WERI-Rb-1 (cell line): ENCODE data around the gene COL5A1.
A peak's percentile ranks its signal among the peaks of the same experiment; 100 is the strongest.

Experiments
- DNase-seq: peaks from one replicate; pipeline ENCODE4 v3.0.0-alpha.2; 2020
- H3K27ac ChIP-seq: fragments of 250-450 bp; sonication (Bioruptor Pico); 2 replicates; pipeline ENCODE4 v1.5.1; 2020; ENCODE audit warnings: mild to moderate bottlenecking, moderate library complexity
- H3K27me3 ChIP-seq: fragments of 250-450 bp; sonication (Bioruptor Pico); 2 replicates; pipeline ENCODE4 v1.5.1; 2021; ENCODE audit warnings: mild to moderate bottlenecking, low read depth, moderate library complexity; ENCODE audit not compliant: insufficient read depth, severe bottlenecking
- H3K36me3 ChIP-seq: fragments of 250-450 bp; sonication (Bioruptor Pico); 2 replicates; pipeline ENCODE4 v1.5.1; 2020; ENCODE audit warnings: mild to moderate bottlenecking, moderate library complexity
- H3K4me3 ChIP-seq: 2 replicates; pipeline ENCODE4 v1.5.1; 2011; ENCODE audit warnings: low read depth, mild to moderate bottlenecking, control low read depth, low read length
- H3K9me3 ChIP-seq: fragments of 250-450 bp; sonication (Bioruptor Pico); 2 replicates; pipeline ENCODE4 v1.5.1; 2021; ENCODE audit warnings: mild to moderate bottlenecking, moderate library complexity; ENCODE audit not compliant: severe bottlenecking
- CTCF ChIP-seq: IDR thresholded peaks from 2 replicates; pipeline ENCODE4 v1.5.1; 2011; ENCODE audit warnings: low read depth, mild to moderate bottlenecking, control low read depth, inconsistent platforms, low read length

Gene COL5A1

GRCh38 chr9:134595014-134595413 is 46.6 kb upstream of the COL5A1 start:
- no peak for DNase-seq
- Histone ChIP-seq H3K4me3 (no peak overlapping the region), H3K27me3 (no peaks in the 10 kb centered on the region)

GRCh38 chr9:134597041-134597913 is 44.3 kb upstream of the COL5A1 start:
- Histone ChIP-seq H3K36me3 (no peaks in the 10 kb centered on the region), H3K27ac (no peak overlapping the region), H3K27me3 (no peaks in the 10 kb centered on the region), H3K9me3 (no peaks in the 10 kb centered on the region), H3K4me3 (no peak overlapping the region)
- no peak for TF ChIP-seq CTCF
- no peak for DNase-seq

More at GRCh38 chr9:134595014-134595413, 46.6 kb upstream of the COL5A1 start:
- Histone ChIP-seq H3K27ac (no peak overlapping the region), H3K9me3 (no peaks in the 10 kb centered on the region), H3K36me3 (no peaks in the 10 kb centered on the region)
- TF ChIP-seq CTCF: no peak

- peak; percentile 35; the same call in 1 of the 2 replicates for TF ChIP-seq CTCF
- Histone ChIP-seq H3K27ac (peak overlapping the region; percentile 46), H3K36me3 (no peaks in the 10 kb centered on the region), H3K4me3 (no peak overlapping the region), H3K9me3 (no peaks in the 10 kb centered on the region), H3K27me3 (no peaks in the 10 kb centered on the region)
- peak; percentile 53 for DNase-seq
Measured at GRCh38 chr9:134597957-134598883, 43.4 kb upstream of the COL5A1 start.

- no peak for TF ChIP-seq CTCF
Measured at GRCh38 chr9:134598884-134599245, 42.7 kb upstream of the COL5A1 start.

GRCh38 chr9:134600371-134600770 is 41.2 kb upstream of the COL5A1 start:
- H3K27ac ChIP-seq: no peak overlapping the region
- DNase-seq: no peak
- no peaks in the 10 kb centered on the region for H3K36me3 ChIP-seq
- H3K4me3 ChIP-seq: no peak overlapping the region
- TF ChIP-seq CTCF: no peak
- H3K9me3 ChIP-seq: no peaks in the 10 kb centered on the region
- H3K27me3 ChIP-seq: no peaks in the 10 kb centered on the region

More at GRCh38 chr9:134598884-134599245, 42.7 kb upstream of the COL5A1 start:
- DNase-seq: no peak
- no peaks in the 10 kb centered on the region for H3K27me3 ChIP-seq
- H3K36me3 ChIP-seq: no peaks in the 10 kb centered on the region
- no peaks in the 10 kb centered on the region for H3K9me3 ChIP-seq
- peak overlapping the region; percentile 46 for H3K27ac ChIP-seq
- H3K4me3 ChIP-seq: no peak overlapping the region
